ENCODE results near the gene GRIN2A.

Gene GRIN2A

GRCh38 chr16:9906218-9906617 is 276.0 kb downstream of the GRIN2A start:
- TF ChIP-seq, protein P1, sequence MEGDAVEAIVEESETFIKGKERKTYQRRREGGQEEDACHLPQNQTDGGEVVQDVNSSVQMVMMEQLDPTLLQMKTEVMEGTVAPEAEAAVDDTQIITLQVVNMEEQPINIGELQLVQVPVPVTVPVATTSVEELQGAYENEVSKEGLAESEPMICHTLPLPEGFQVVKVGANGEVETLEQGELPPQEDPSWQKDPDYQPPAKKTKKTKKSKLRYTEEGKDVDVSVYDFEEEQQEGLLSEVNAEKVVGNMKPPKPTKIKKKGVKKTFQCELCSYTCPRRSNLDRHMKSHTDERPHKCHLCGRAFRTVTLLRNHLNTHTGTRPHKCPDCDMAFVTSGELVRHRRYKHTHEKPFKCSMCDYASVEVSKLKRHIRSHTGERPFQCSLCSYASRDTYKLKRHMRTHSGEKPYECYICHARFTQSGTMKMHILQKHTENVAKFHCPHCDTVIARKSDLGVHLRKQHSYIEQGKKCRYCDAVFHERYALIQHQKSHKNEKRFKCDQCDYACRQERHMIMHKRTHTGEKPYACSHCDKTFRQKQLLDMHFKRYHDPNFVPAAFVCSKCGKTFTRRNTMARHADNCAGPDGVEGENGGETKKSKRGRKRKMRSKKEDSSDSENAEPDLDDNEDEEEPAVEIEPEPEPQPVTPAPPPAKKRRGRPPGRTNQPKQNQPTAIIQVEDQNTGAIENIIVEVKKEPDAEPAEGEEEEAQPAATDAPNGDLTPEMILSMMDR (conservative IDR thresholded peaks at IDR 0.05; ENCODE audit: low read depth, low read length), result no peak
- DNase-seq (ENCODE audit: low read depth), result no peak
- H3K4me3 ChIP-seq (ENCODE audit: low read depth, low read length), result no peak overlapping the region

- DNase-seq (ENCODE audit: low read depth), result no peak
- TF ChIP-seq, protein P1 (conservative IDR thresholded peaks at IDR 0.05; ENCODE audit: low read depth, low read length), result no peak
- H3K4me3 ChIP-seq (ENCODE audit: low read depth, low read length), result no peak overlapping the region
Measured at GRCh38 chr16:9904526-9904925, 277.7 kb downstream of the GRIN2A start.

GRCh38 chr16:9900576-9900975 is 281.7 kb downstream of the GRIN2A start:
- H3K4me3 ChIP-seq (ENCODE audit: low read depth, low read length), result no peak overlapping the region
- TF ChIP-seq, protein P1 (conservative IDR thresholded peaks at IDR 0.05; ENCODE audit: low read depth, low read length), result no peak
- no peak for DNase-seq (ENCODE audit: low read depth)

- no peak for DNase-seq (ENCODE audit: low read depth)
- no peak overlapping the region for H3K4me3 ChIP-seq (ENCODE audit: low read depth, low read length)
- TF ChIP-seq, protein P1 (conservative IDR thresholded peaks at IDR 0.05; ENCODE audit: low read depth, low read length), result no peak
Measured at GRCh38 chr16:9898555-9898954, 283.7 kb downstream of the GRIN2A start.

GRCh38 chr16:9898124-9898523 is 284.1 kb downstream of the GRIN2A start:
- TF ChIP-seq, protein P1 (conservative IDR thresholded peaks at IDR 0.05; ENCODE audit: low read depth, low read length), result no peak
- DNase-seq (ENCODE audit: low read depth), result no peak
- H3K4me3 ChIP-seq (ENCODE audit: low read depth, low read length), result no peak overlapping the region

- TF ChIP-seq, protein P1 (conservative IDR thresholded peaks at IDR 0.05; ENCODE audit: low read depth, low read length), result no peak
- H3K4me3 ChIP-seq (ENCODE audit: low read depth, low read length), result no peak overlapping the region
- DNase-seq (ENCODE audit: low read depth), result no peak
Measured at GRCh38 chr16:9895817-9896216, 286.4 kb downstream of the GRIN2A start.

GRCh38 chr16:9885876-9886275 is 296.4 kb downstream of the GRIN2A start:
- no peak overlapping the region for H3K4me3 ChIP-seq (ENCODE audit: low read depth, low read length)
- TF ChIP-seq, protein P1 (conservative IDR thresholded peaks at IDR 0.05; ENCODE audit: low read depth, low read length), result no peak
- no peak for DNase-seq (ENCODE audit: low read depth)

Data from choroid plexus epithelial cell (primary cell).